Measurements from ENCODE around the gene CCSAP. TPM values are rescaled to one million over a fixed set of nuclear protein-coding genes. Genes with fewer than 3 reads are reported as not detected.

CCSAP gene
- total RNA-seq, 1 donor from 2014 or later: 8.0 TPM

- H2AFZ ChIP-seq (ENCODE audit: low read depth, low read length): no peak overlapping the region
- H3K9ac ChIP-seq (ENCODE audit: low read length): no peak overlapping the region
- Mint-ChIP-seq H3K27me3 (ENCODE audit: low read depth, unreplicated experiment) (no peaks in the 10 kb centered on the region), H3K4me3 (ENCODE audit: unreplicated experiment) (no peak overlapping the region), H3K27ac (ENCODE audit: unreplicated experiment) (no peak overlapping the region), H3K9me3 (ENCODE audit: unreplicated experiment) (no peaks in the 10 kb centered on the region), H3K4me1 (ENCODE audit: low read depth, unreplicated experiment) (peaks cover 26% of the 10 kb centered on the region), H3K36me3 (ENCODE audit: low read depth, unreplicated experiment) (peaks cover 16% of the 10 kb centered on the region)
- no peaks in the 10 kb centered on the region for H4K20me1 ChIP-seq (ENCODE audit: insufficient read depth, low read length)
- H3K27me3 ChIP-seq (ENCODE audit: insufficient read depth, low read length): no peaks in the 10 kb centered on the region
- TF ChIP-seq CTCF (IDR thresholded peaks at IDR 0.05; ENCODE audit: insufficient read depth, low read depth, low read length) (no peak), EZH2 (IDR thresholded peaks at IDR 0.05; ENCODE audit: insufficient read depth, low read length) (no peak)
- FAIRE-seq: no peak
- H3K4me3 ChIP-seq (ENCODE audit: insufficient read depth, low read depth, low read length): no peak overlapping the region
- H3K79me2 ChIP-seq (ENCODE audit: insufficient read depth, low read length): no peaks in the 10 kb centered on the region
- no peaks in the 10 kb centered on the region for H3K9me3 ChIP-seq (ENCODE audit: insufficient read depth, low read depth, low read length)
- no peak for DNase-seq (ENCODE audit: low read depth)
- H3K27ac ChIP-seq (ENCODE audit: low read depth, low read length): no peak overlapping the region
- H3K36me3 ChIP-seq (ENCODE audit: insufficient read depth, low read length): peaks cover 24% of the 10 kb centered on the region
- H3K4me2 ChIP-seq (ENCODE audit: low read length): no peak overlapping the region
- H3K4me1 ChIP-seq (ENCODE audit: insufficient read depth, low read length): peaks cover 3% of the 10 kb centered on the region
Observed at GRCh38 chr1:229298887-229299503, 43.9 kb downstream of the CCSAP start.

- H4K20me1 ChIP-seq (ENCODE audit: insufficient read depth, low read length): no peaks in the 10 kb centered on the region
- no peak overlapping the region for H2AFZ ChIP-seq (ENCODE audit: low read depth, low read length)
- no peaks in the 10 kb centered on the region for H3K9me3 ChIP-seq (ENCODE audit: insufficient read depth, low read depth, low read length)
- H3K79me2 ChIP-seq (ENCODE audit: insufficient read depth, low read length): no peaks in the 10 kb centered on the region
- DNase-seq (ENCODE audit: low read depth) (no peak), FAIRE-seq (no peak)
- Mint-ChIP-seq H3K9me3 (ENCODE audit: unreplicated experiment) (no peaks in the 10 kb centered on the region), H3K27me3 (ENCODE audit: low read depth, unreplicated experiment) (no peaks in the 10 kb centered on the region), H3K36me3 (ENCODE audit: low read depth, unreplicated experiment) (peaks cover 19% of the 10 kb centered on the region), H3K4me1 (ENCODE audit: low read depth, unreplicated experiment) (peaks cover 26% of the 10 kb centered on the region), H3K4me3 (ENCODE audit: unreplicated experiment) (no peak overlapping the region), H3K27ac (ENCODE audit: unreplicated experiment) (no peak overlapping the region)
- H3K36me3 ChIP-seq (ENCODE audit: insufficient read depth, low read length): peaks cover 18% of the 10 kb centered on the region
- TF ChIP-seq CTCF (IDR thresholded peaks at IDR 0.05; ENCODE audit: insufficient read depth, low read depth, low read length): no peak
- no peak for TF ChIP-seq EZH2 (IDR thresholded peaks at IDR 0.05; ENCODE audit: insufficient read depth, low read length)
- peaks cover 3% of the 10 kb centered on the region for H3K4me1 ChIP-seq (ENCODE audit: insufficient read depth, low read length)
- H3K4me3 ChIP-seq (ENCODE audit: insufficient read depth, low read depth, low read length): no peak overlapping the region
- no peak overlapping the region for H3K27ac ChIP-seq (ENCODE audit: low read depth, low read length)
- H3K9ac ChIP-seq (ENCODE audit: low read length): no peak overlapping the region
- no peaks in the 10 kb centered on the region for H3K27me3 ChIP-seq (ENCODE audit: insufficient read depth, low read length)
- H3K4me2 ChIP-seq (ENCODE audit: low read length): no peak overlapping the region
Observed at GRCh38 chr1:229298420-229298819, 44.4 kb downstream of the CCSAP start.

GRCh38 chr1:229297746-229298145, 45.1 kb downstream of the CCSAP start:
- Mint-ChIP-seq H3K9me3 (ENCODE audit: unreplicated experiment) (no peaks in the 10 kb centered on the region), H3K4me3 (ENCODE audit: unreplicated experiment) (no peak overlapping the region), H3K27ac (ENCODE audit: unreplicated experiment) (peak overlapping the region; percentile 31), H3K4me1 (ENCODE audit: low read depth, unreplicated experiment) (peaks cover 26% of the 10 kb centered on the region), H3K36me3 (ENCODE audit: low read depth, unreplicated experiment) (peaks cover 21% of the 10 kb centered on the region), H3K27me3 (ENCODE audit: low read depth, unreplicated experiment) (no peaks in the 10 kb centered on the region)
- TF ChIP-seq CTCF (IDR thresholded peaks at IDR 0.05; ENCODE audit: insufficient read depth, low read depth, low read length): no peak
- no peak for TF ChIP-seq EZH2 (IDR thresholded peaks at IDR 0.05; ENCODE audit: insufficient read depth, low read length)
- DNase-seq (ENCODE audit: low read depth) (no peak), FAIRE-seq (no peak)
- Histone ChIP-seq H3K27ac (ENCODE audit: low read depth, low read length) (no peak overlapping the region), H3K4me2 (ENCODE audit: low read length) (no peak overlapping the region), H4K20me1 (ENCODE audit: insufficient read depth, low read length) (no peaks in the 10 kb centered on the region), H3K27me3 (ENCODE audit: insufficient read depth, low read length) (no peaks in the 10 kb centered on the region), H2AFZ (ENCODE audit: low read depth, low read length) (no peak overlapping the region), H3K9me3 (ENCODE audit: insufficient read depth, low read depth, low read length) (no peaks in the 10 kb centered on the region), H3K4me3 (ENCODE audit: insufficient read depth, low read depth, low read length) (no peak overlapping the region), H3K36me3 (ENCODE audit: insufficient read depth, low read length) (peaks cover 14% of the 10 kb centered on the region), H3K79me2 (ENCODE audit: insufficient read depth, low read length) (no peaks in the 10 kb centered on the region), H3K4me1 (ENCODE audit: insufficient read depth, low read length) (peaks cover 3% of the 10 kb centered on the region), H3K9ac (ENCODE audit: low read length) (no peak overlapping the region)

Data from astrocyte (in vitro differentiated cells and primary cell).